Activated naive CD8-positive, alpha-beta T cell treated with anti-CD3 and anti-CD28 coated beads, Interleukin-2, amount 10 ng/mL, durations not matched to agents 7 days and 5 days (primary cell): ENCODE data around the gene GYPC. TPM values are rescaled to one million over a fixed set of nuclear protein-coding genes. Genes with fewer than 3 reads are reported as not detected.
"Not testable (repeated sequence)": the region's sequence is repeated elsewhere in the genome, so short reads cannot be mapped to it uniquely, and the experiment has no call there.

Experiments used
- ATAC-seq: fragments of 150-1000 bp; cut with Tn5 transposase; one replicate; pipeline ENCODE4 v1.10.0; 2021; ENCODE audit warnings: low read depth, moderate library complexity
- POLR2A ChIA-PET: fragments of 350-600 bp; sonication (Branson Sonifier 250); formaldehyde crosslinking; loops from one replicate; lab custom pipeline; 2021; ENCODE audit warnings: antibody characterized with exemption; lab: Charles Lee
- DNase-seq: peaks from one replicate; pipeline ENCODE4 v3.0.0; 2021
- H3K27ac Mint-ChIP-seq: one replicate; pipeline ENCODE4 v1.8.0; 2022; ENCODE audit warnings: mild to moderate bottlenecking, mixed read lengths
- H3K27me3 Mint-ChIP-seq: one replicate; pipeline ENCODE4 v1.8.0; 2022; ENCODE audit warnings: mild to moderate bottlenecking, moderate library complexity, mixed read lengths
- H3K36me3 Mint-ChIP-seq: one replicate; pipeline ENCODE4 v1.8.0; 2021; ENCODE audit warnings: mild to moderate bottlenecking, mixed read lengths
- H3K4me1 Mint-ChIP-seq: one replicate; pipeline ENCODE4 v1.8.0; 2021; ENCODE audit warnings: mixed read lengths
- H3K4me3 Mint-ChIP-seq: one replicate; pipeline ENCODE4 v1.8.0; 2022; ENCODE audit warnings: mild to moderate bottlenecking, moderate library complexity, mixed read lengths
- H3K9me3 Mint-ChIP-seq: one replicate; pipeline ENCODE4 v1.8.0; 2021; ENCODE audit warnings: mixed read lengths
- total RNA-seq, 2 experiments: library from RNA; stranded (reverse); gene quantifications; one replicate each; pipeline ENCODE4 v1.2.3, GENCODE V29; 2021

The GYPC gene
- 100 to 1,000 TPM; 132 to 137 TPM for total RNA-seq

GRCh38 chr2:126655500-126656430, at the start of gene GYPC:
GYPC (plus strand) TSS chr2:126656158; CDS start chr2:126656264, 106 bp downstream.
- Mint-ChIP-seq H3K27ac (peak within 1 kb of the TSS; percentile 98), H3K27me3 (no peaks in the 10 kb centered on the region), H3K36me3 (peaks cover 19% of the 10 kb centered on the region), H3K4me3 (peak within 1 kb of the TSS; percentile 97), H3K4me1 (peaks cover 37% of the 10 kb centered on the region), H3K9me3 (peaks cover 4% of the 10 kb centered on the region)
- ATAC-seq, result peak; percentile 11
- DNase-seq, result peak; percentile 72
- POLR2A ChIA-PET, result interaction anchor here (0.8 to 2.5 kb wide), 2 partner anchors 8 to 106 kb away, joined by 7 to 21 read pairs; no protein-coding TSS in a partner anchor

DNA sequence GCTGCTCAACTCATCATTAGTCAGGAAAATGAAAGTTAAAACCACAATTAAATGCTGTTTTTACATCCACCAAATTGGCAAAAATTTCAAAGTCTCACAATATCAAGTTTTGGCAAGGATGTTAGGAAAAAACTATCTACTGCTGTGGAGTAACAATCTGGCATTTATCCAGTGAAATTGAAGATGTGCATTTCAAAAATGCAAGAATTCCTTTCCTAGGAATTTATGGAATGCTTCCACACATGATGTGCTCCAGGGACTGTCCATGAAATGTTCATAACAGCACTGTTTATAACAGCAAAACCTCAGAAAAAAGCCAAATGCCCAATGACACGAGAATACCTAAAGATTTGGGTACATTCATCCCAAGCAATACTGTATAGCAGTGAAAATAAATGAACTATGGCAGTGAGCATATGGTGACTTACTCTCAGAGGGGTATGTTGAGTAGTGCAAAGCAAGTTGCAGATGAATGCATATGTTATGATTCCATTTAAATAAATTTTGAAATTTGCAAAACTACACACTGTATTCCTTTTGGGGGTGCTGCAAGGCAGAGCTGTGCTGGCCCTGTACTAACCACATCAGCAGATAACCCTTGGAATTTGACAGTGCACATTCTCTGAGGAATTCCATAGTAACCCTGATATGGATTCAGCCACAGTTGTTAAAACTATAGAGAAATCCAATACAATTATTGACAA, 41.3 kb upstream of the GYPC start:
- POLR2A ChIA-PET, result no interaction called here
- H3K4me3 Mint-ChIP-seq, result no peak overlapping the region
- ATAC-seq (no peak), DNase-seq (no peak)
- no peak overlapping the region for H3K27ac Mint-ChIP-seq
- peaks cover 3% of the 10 kb centered on the region for H3K27me3 Mint-ChIP-seq
- H3K9me3 Mint-ChIP-seq, result peaks cover 5% of the 10 kb centered on the region
- no peaks in the 10 kb centered on the region for H3K36me3 Mint-ChIP-seq
- peaks cover 3% of the 10 kb centered on the region for H3K4me1 Mint-ChIP-seq

DNA sequence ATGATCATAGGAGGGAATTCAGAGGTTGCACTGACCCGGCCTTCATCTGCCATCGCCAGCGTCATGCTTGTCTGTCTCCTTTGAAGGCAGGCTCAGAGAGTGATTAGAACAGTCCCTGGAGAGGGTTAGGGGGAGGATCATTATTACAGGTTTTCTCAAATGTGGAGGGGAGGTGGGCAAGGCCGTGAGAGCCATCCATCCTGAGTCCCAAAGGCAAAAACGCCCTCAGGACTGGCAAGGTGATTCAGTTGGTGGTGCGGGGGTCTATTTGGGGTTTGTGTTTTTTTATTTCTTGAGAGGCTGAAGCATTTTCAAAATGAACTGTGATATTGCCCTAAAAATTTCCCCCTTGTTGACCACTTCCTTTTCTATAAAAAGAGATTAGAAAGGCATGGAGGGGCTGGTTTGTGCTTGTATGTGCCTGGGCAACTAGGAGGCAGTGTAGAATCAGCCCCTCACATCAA, 39.3 kb upstream of the GYPC start:
- DNase-seq (no peak), ATAC-seq (no peak)
- Mint-ChIP-seq H3K27ac (no peak overlapping the region), H3K4me3 (no peak overlapping the region), H3K36me3 (no peaks in the 10 kb centered on the region), H3K9me3 (peaks cover 4% of the 10 kb centered on the region), H3K4me1 (peaks cover 3% of the 10 kb centered on the region), H3K27me3 (peaks cover 3% of the 10 kb centered on the region)
- POLR2A ChIA-PET, result no interaction called here

GRCh38 chr2:126620302-126620701, 35.7 kb upstream of the GYPC start:
- POLR2A ChIA-PET, result no interaction called here
- H3K4me3 Mint-ChIP-seq, result no peak overlapping the region

DNA sequence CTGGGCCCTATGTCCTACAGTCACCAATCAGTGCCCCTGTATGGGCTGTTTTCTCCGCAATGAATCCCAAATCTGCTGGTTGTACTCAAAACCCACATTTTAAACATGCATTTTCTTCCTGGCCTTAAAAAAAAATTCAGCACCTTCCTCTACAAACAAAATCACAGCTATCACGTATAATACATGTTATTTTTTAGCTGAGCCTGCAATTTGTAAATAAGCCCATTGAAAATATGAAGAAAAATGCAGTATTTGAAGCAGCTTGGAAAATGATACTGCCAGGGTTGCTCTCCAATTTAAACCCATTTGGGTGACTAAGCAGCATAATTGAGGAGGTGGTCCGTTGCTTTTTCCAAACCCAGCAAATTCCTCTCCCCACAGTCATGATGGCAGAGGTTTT, 33.0 kb upstream of the GYPC start:
- no peaks in the 10 kb centered on the region for H3K36me3 Mint-ChIP-seq
- no peak overlapping the region for H3K4me3 Mint-ChIP-seq
- H3K4me1 Mint-ChIP-seq, result no peaks in the 10 kb centered on the region
- DNase-seq (no peak), ATAC-seq (no peak)
- peaks cover 4% of the 10 kb centered on the region for H3K27me3 Mint-ChIP-seq
- no peak overlapping the region for H3K27ac Mint-ChIP-seq
- POLR2A ChIA-PET, result no interaction called here
- peaks cover 5% of the 10 kb centered on the region for H3K9me3 Mint-ChIP-seq

More at GRCh38 chr2:126620302-126620701, 35.7 kb upstream of the GYPC start:
- H3K4me1 Mint-ChIP-seq, result peaks cover 3% of the 10 kb centered on the region
- H3K36me3 Mint-ChIP-seq, result no peaks in the 10 kb centered on the region
- no peak overlapping the region for H3K27ac Mint-ChIP-seq
- H3K9me3 Mint-ChIP-seq, result peaks cover 4% of the 10 kb centered on the region
- H3K27me3 Mint-ChIP-seq, result no peaks in the 10 kb centered on the region
- ATAC-seq, result no peak
- no peak for DNase-seq

DNA sequence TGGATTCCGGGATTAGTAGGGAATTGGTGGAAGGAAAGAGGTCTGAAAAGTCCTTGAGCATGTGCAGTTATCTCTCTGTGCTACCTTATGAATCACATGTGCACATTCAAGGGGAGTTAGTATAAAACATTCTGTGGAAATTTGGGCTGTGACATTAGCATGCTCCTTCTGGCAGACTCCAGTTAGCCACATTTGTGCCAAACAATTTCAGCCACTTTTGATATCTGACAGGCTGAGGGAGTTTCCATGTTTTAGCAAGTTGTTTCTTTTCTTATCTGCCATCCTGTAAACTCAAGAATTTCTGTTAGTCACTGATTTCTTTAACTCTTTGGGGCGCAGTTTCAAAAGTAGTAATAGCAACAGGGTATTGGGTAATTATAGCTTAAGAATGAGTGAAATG, 28.3 kb upstream of the GYPC start:
- no peak for ATAC-seq
- Mint-ChIP-seq H3K4me1 (no peaks in the 10 kb centered on the region), H3K27ac (no peak overlapping the region), H3K36me3 (no peaks in the 10 kb centered on the region), H3K4me3 (no peak overlapping the region), H3K27me3 (peaks cover 25% of the 10 kb centered on the region), H3K9me3 (peaks cover 1% of the 10 kb centered on the region)
- DNase-seq, result no peak
- POLR2A ChIA-PET, result no interaction called here

DNA sequence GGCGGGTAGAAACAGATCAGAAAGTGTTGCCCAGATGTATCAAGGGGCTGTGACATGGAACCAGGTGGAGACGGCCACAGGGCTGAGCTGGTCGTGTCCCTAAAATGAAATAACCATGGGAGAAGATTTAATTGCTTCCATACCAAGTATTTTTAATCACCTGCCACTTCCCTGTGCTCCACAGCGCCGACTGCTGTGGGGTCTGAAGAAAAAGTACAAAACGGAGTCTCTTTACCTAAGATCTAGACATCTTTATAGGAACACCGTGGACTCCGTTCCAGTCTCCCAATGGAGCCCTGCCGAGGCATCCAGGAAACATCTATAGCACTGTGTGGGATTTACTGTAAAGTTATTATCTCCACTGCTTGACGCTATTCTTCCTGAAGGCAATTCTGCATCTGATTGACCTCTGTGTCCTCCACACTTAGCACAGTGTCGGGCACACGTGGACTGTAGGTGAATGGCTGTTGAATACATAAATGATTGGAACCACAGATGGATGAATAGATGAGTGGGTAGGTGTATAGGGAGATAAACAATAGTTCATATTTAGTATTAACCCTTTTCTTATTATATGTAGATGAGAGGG, 21.6 kb upstream of the GYPC start:
- H3K27ac Mint-ChIP-seq, result no peak overlapping the region
- H3K4me3 Mint-ChIP-seq, result no peak overlapping the region
- no peaks in the 10 kb centered on the region for H3K36me3 Mint-ChIP-seq
- no peaks in the 10 kb centered on the region for H3K9me3 Mint-ChIP-seq
- POLR2A ChIA-PET, result no interaction called here
- DNase-seq, result peak; percentile 57
- peaks cover 3% of the 10 kb centered on the region for H3K4me1 Mint-ChIP-seq
- ATAC-seq, result peak; percentile 36
- H3K27me3 Mint-ChIP-seq, result peaks cover 16% of the 10 kb centered on the region

DNA sequence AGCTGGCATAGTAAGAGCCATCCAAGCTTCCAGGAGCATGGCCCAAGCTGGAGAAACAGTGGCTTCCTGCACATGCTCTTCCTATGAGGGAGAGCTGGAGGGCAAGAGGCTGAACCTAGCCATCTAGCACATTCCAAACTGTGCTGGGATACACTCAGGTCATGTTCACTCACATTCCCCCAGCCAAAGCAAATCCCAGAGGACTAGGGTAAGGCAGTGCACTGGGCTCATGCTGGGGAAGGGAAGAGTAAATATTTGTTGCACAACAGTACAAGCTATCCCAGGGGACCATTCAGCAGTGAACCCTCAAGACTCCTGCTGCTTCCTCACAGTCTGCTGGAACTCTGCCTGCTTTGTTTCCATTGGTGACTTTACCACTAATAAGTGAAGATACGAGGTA, 20.7 kb upstream of the GYPC start:
- no peaks in the 10 kb centered on the region for H3K36me3 Mint-ChIP-seq

GRCh38 chr2:126635736-126636135, 20.2 kb upstream of the GYPC start:
- POLR2A ChIA-PET, result no interaction called here
- Mint-ChIP-seq H3K27me3 (peaks cover 13% of the 10 kb centered on the region), H3K4me1 (peaks cover 3% of the 10 kb centered on the region), H3K4me3 (no peak overlapping the region), H3K27ac (no peak overlapping the region), H3K9me3 (no peaks in the 10 kb centered on the region), H3K36me3 (no peaks in the 10 kb centered on the region)
- DNase-seq (no peak), ATAC-seq (no peak)

More for the DNA sequence above, 20.7 kb upstream of the GYPC start:
- Mint-ChIP-seq H3K9me3 (no peaks in the 10 kb centered on the region), H3K27ac (no peak overlapping the region), H3K4me3 (no peak overlapping the region), H3K4me1 (peaks cover 3% of the 10 kb centered on the region), H3K27me3 (peaks cover 15% of the 10 kb centered on the region)
- DNase-seq (no peak), ATAC-seq (no peak)
- POLR2A ChIA-PET, result no interaction called here

DNA sequence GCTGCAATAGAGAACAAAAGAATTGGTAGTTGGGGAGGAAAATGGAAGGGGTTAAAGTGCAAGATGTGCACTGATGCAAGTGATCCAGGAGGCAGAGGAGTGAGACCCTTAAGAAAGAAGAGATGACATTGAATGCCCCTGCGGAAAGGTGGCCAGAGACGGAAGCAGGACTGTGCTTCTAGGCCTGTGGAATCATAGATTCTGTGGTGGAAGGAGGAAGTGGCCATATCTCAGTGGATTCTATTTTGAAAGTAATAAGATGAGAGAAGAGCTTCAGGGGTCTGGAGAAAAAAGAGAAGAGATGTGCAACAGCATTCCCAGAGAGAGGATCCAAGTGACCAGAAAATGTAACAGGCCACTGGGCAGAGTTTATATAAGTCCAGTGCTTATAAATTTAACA, 18.6 kb upstream of the GYPC start:
- Mint-ChIP-seq H3K4me1 (peaks cover 3% of the 10 kb centered on the region), H3K27ac (no peak overlapping the region)

DNA sequence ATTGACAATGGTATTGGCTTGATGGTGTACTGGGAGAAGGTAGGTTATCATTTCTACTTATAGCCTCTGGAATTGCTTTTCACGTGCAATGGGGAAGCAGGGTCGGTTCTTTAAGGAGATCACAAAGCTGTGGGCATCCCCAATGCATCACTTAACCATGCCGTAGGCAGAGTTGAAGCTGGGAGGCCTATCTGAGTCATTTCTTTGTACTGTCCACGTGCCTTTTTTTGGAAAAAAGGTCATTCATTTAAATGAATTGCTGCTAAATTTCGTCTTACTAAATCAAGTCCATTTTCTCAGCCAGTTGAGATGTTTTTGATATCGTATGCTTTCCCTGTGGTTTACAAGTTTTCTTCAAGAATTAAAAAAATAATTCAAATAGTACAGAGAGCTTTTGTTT, 17.2 kb upstream of the GYPC start:
- no peak for DNase-seq
- Mint-ChIP-seq H3K9me3 (no peaks in the 10 kb centered on the region), H3K27ac (no peak overlapping the region), H3K4me3 (no peak overlapping the region), H3K36me3 (no peaks in the 10 kb centered on the region), H3K4me1 (peaks cover 3% of the 10 kb centered on the region), H3K27me3 (peaks cover 2% of the 10 kb centered on the region)
- POLR2A ChIA-PET, result no interaction called here
- no peak for ATAC-seq

More for the DNA sequence above, 18.6 kb upstream of the GYPC start:
- H3K36me3 Mint-ChIP-seq, result no peaks in the 10 kb centered on the region
- H3K9me3 Mint-ChIP-seq, result no peaks in the 10 kb centered on the region
- ATAC-seq (no peak), DNase-seq (no peak)
- POLR2A ChIA-PET, result interaction anchor here (1.5 kb wide), 1 partner anchor 20 kb away, joined by 5 read pairs; no protein-coding TSS in a partner anchor
- peaks cover 4% of the 10 kb centered on the region for H3K27me3 Mint-ChIP-seq
- H3K4me3 Mint-ChIP-seq, result no peak overlapping the region

GRCh38 chr2:126639276-126639675, 16.7 kb upstream of the GYPC start:
- no peaks in the 10 kb centered on the region for H3K36me3 Mint-ChIP-seq
- POLR2A ChIA-PET, result no interaction called here
- no peaks in the 10 kb centered on the region for H3K4me1 Mint-ChIP-seq
- H3K4me3 Mint-ChIP-seq, result no peak overlapping the region
- ATAC-seq (no peak), DNase-seq (no peak)
- no peak overlapping the region for H3K27ac Mint-ChIP-seq
- H3K9me3 Mint-ChIP-seq, result no peaks in the 10 kb centered on the region
- peaks cover under 1% of the 10 kb centered on the region for H3K27me3 Mint-ChIP-seq

GRCh38 chr2:126641294-126641693, 14.7 kb upstream of the GYPC start:
- ATAC-seq, H3K27me3 Mint-ChIP-seq, H3K9me3 Mint-ChIP-seq, H3K4me1 Mint-ChIP-seq, H3K36me3 Mint-ChIP-seq, DNase-seq, POLR2A ChIA-PET, H3K27ac Mint-ChIP-seq, H3K4me3 Mint-ChIP-seq: not testable (repeated sequence)
